SK-N-SH (cell line): ENCODE data around the gene CSF3. TPM values are rescaled to one million over a fixed set of nuclear protein-coding genes. Genes with fewer than 3 reads are reported as not detected.

Experiments used
- CTCF ChIA-PET: fragments of 300-600, 350-600 bp; formaldehyde crosslinking; extraction: SDS; loops from one replicate; lab custom pipeline; 2021; lab: Yijun Ruan, JAX
- POLR2A ChIA-PET: fragments of 350-600 bp; sonication (Branson Sonifier 250); formaldehyde crosslinking; extraction: SDS; loops from one replicate; lab custom pipeline; 2020; ENCODE audit warnings: antibody characterized with exemption, inconsistent platforms; lab: Yijun Ruan, JAX
- DNase-seq: peaks from one replicate; pipeline ENCODE4 v3.0.0; 2012
- H2AFZ ChIP-seq: fragments of 200-600 bp; sonication (generic); 2 replicates; pipeline ENCODE4 v1.8.1; 2016; ENCODE audit warnings: antibody characterized with exemption, mild to moderate bottlenecking, low read depth
- H3F3A ChIP-seq: fragments of 200-600 bp; sonication (generic); replicated peaks from 2 replicates; pipeline ENCODE3; 2016; ENCODE audit warnings: antibody characterized with exemption, mild to moderate bottlenecking; ENCODE audit not compliant: insufficient read depth
- H3K27ac ChIP-seq, 2 experiments: fragments of 200-500 bp in 1 of 2; fragments of 200-600 bp in 1 of 2; sonication (Bioruptor generic) in 1 of 2; sonication (generic), shearing (Covaris generic) in 1 of 2; 2 replicates each; pipeline versions ENCODE4 v1.5.1 to v1.6.1; 2014 to 2016; ENCODE audit warnings: low read depth in 2 of 2, inconsistent platforms in 1 of 2, low read length in 1 of 2, mild to moderate bottlenecking in 1 of 2, mixed read lengths in 1 of 2
- H3K27me3 ChIP-seq: fragments of 200-600 bp; sonication (generic), shearing (Covaris generic); 2 replicates; pipeline ENCODE4 v1.6.1; 2016; ENCODE audit warnings: mixed run types; ENCODE audit not compliant: insufficient read depth
- H3K36me3 ChIP-seq, 2 experiments: fragments of 200-500 bp in 1 of 2; fragments of 200-600 bp in 1 of 2; sonication (Bioruptor generic) in 1 of 2; sonication (generic) in 1 of 2; replicated peaks in 1 of 2; 2 replicates each; pipeline versions ENCODE3 to v1.5.1; 2014 to 2016; ENCODE audit warnings: low read length in 1 of 2, mild to moderate bottlenecking in 1 of 2; ENCODE audit not compliant: insufficient read depth in 2 of 2, control insufficient read depth in 1 of 2
- H3K4me1 ChIP-seq, 2 experiments: fragments of 200-500 bp in 1 of 2; fragments of 200-600 bp in 1 of 2; sonication (Bioruptor generic) in 1 of 2; sonication (generic), shearing (Covaris generic) in 1 of 2; 2 replicates each; pipeline versions ENCODE4 v1.5.1 to v1.6.1; 2014 to 2016; ENCODE audit warnings: low read depth in 1 of 2, low read length in 1 of 2, mixed run types in 1 of 2; ENCODE audit not compliant: insufficient read depth in 2 of 2, control insufficient read depth in 1 of 2
- H3K4me2 ChIP-seq: fragments of 200-600 bp; sonication (generic), shearing (Covaris generic); 2 replicates; pipeline ENCODE4 v1.6.1; 2017; ENCODE audit warnings: mixed run types
- H3K4me3 ChIP-seq, 2 experiments: fragments of 200-500 bp in 1 of 2; fragments of 200-600 bp in 1 of 2; sonication (Bioruptor generic) in 1 of 2; sonication (generic), shearing (Covaris generic) in 1 of 2; 2 replicates each; pipeline versions ENCODE4 v1.5.1 to v1.8.1; 2014 to 2016; ENCODE audit warnings: low read depth in 2 of 2, inconsistent platforms in 1 of 2, low read length in 1 of 2, mild to moderate bottlenecking in 1 of 2, mixed read lengths in 1 of 2, moderate library complexity in 1 of 2
- H3K79me2 ChIP-seq: fragments of 200-600 bp; sonication (generic); 2 replicates; pipeline ENCODE4 v1.8.1; 2017; ENCODE audit warnings: mild to moderate bottlenecking; ENCODE audit not compliant: insufficient read depth
- H3K9ac ChIP-seq: fragments of 200-600 bp; sonication (generic); 2 replicates; pipeline ENCODE4 v1.6.1; 2017; ENCODE audit warnings: mixed run types
- H3K9me2 ChIP-seq: fragments of 200-600 bp; sonication (generic); 2 replicates; pipeline ENCODE4 v1.6.1; 2017; ENCODE audit warnings: mixed run types
- H3K9me3 ChIP-seq: fragments of 200-600 bp; sonication (generic); 2 replicates; pipeline ENCODE4 v1.6.1; 2017; ENCODE audit warnings: mixed run types, mild to moderate bottlenecking, moderate library complexity
- H4K20me1 ChIP-seq: fragments of 200-600 bp; sonication (generic); 2 replicates; pipeline ENCODE4 v1.6.1; 2017; ENCODE audit warnings: mild to moderate bottlenecking, mixed run types; ENCODE audit not compliant: insufficient read depth
- ELF1 ChIP-seq: IDR thresholded peaks from 2 replicates; pipeline ENCODE4 v1.4.0; 2012
- EZH2phosphoT487 ChIP-seq: fragments of 200-600 bp; sonication (generic); IDR thresholded peaks from 2 replicates; pipeline ENCODE4 v1.6.1; 2017; ENCODE audit warnings: low read depth, mixed run types, mild to moderate bottlenecking, antibody characterized with exemption, moderate library complexity, borderline replicate concordance
- FOXJ3 ChIP-seq: sonication (generic); formaldehyde crosslinking; IDR thresholded peaks from 2 replicates; pipeline ENCODE4 v1.5.1; 2020; ENCODE audit warnings: mild to moderate bottlenecking, missing genetic modification reagents
- GATA2 ChIP-seq: sonication (generic); formaldehyde crosslinking; IDR thresholded peaks from 2 replicates; pipeline ENCODE4 v1.5.0; 2020; ENCODE audit warnings: mild to moderate bottlenecking, missing genetic modification reagents
- NRF1 ChIP-seq: IDR thresholded peaks from 2 replicates; pipeline ENCODE4 v1.6.1; 2012; ENCODE audit warnings: low read depth, mild to moderate bottlenecking, low read length
- POLR2AphosphoS5 ChIP-seq: IDR thresholded peaks from 2 replicates; pipeline ENCODE4 v1.6.1; 2012; ENCODE audit warnings: low read depth, low read length
- RAD21 ChIP-seq: IDR thresholded peaks from 2 replicates; pipeline ENCODE4 v1.6.1; 2012; ENCODE audit warnings: mild to moderate bottlenecking, low read length
- REST ChIP-seq: IDR thresholded peaks from 2 replicates; pipeline ENCODE4 v1.6.1; 2012; ENCODE audit warnings: mild to moderate bottlenecking, low read depth, low read length, moderate library complexity
- RXRA ChIP-seq: IDR thresholded peaks from 2 replicates; pipeline ENCODE4 v1.4.0; 2012; ENCODE audit warnings: low read depth, mild to moderate bottlenecking, borderline replicate concordance
- SMC3 ChIP-seq: IDR thresholded peaks from 2 replicates; pipeline ENCODE4 v1.6.1; 2012; ENCODE audit warnings: low read depth, low read length, improper control_type of control experiment
- TCF12 ChIP-seq: IDR thresholded peaks from 2 replicates; pipeline ENCODE4 v1.4.0; 2012
- TEAD4 ChIP-seq: IDR thresholded peaks from 2 replicates; pipeline ENCODE4 v1.4.0; 2012; ENCODE audit warnings: mild to moderate bottlenecking, borderline replicate concordance; ENCODE audit not compliant: insufficient read depth
- USF1 ChIP-seq: IDR thresholded peaks from 2 replicates; pipeline ENCODE4 v1.4.0; 2012; ENCODE audit warnings: low read depth, borderline replicate concordance
- YY1 ChIP-seq: IDR thresholded peaks from 2 replicates; pipeline ENCODE4 v1.4.0; 2012; ENCODE audit warnings: low read depth, mild to moderate bottlenecking
- WGBS: methylation state at CpG from one replicate; pipeline ENCODE4 v1.1.6; 2017; ENCODE audit warnings: low lambda C conversion rate; 5-methylcytosine and 5-hydroxymethylcytosine counted together
- polyA plus RNA-seq, 3 experiments: library from polyadenylated mRNA; depleted of rRNA; stranded (reverse); fragments of >200 nt; gene quantifications; 2 replicates each; pipeline ENCODE4 v1.2.3, GENCODE V29; 2012

The CSF3 gene
- polyA plus RNA-seq, 1 of the 3 experiments (the other 2 are of a cell fraction) = not detected

DNA sequence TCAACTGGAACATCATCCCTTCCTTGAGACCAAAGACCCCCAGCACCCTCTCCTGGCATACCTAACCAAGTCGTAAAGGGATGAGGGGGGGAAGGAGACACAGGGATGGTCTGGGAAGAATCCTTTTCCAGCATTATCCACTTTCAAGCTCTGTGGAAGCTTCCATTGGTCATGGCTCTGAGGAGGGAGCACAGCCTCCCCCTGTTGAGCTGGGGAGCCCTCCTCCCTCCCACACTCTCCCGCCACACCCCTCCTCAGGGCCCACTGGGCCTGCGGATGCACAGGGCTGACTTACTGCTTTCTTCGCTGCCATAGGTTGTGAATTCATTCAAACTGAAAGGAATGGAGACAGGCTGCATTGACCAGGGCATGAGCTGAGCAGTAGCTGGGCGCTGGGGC is 12.4 kb downstream of the CSF3 start:
- CTCF ChIA-PET = interaction anchor here (0.7 to 7.9 kb wide), 36 partner anchors 10 to 805 kb away, joined by 3 to 143 read pairs (median 4); partner anchors contain the start of genes CSF3, MED24 and NR1D1
- H3K27ac ChIP-seq = no peak overlapping the region

More for the DNA sequence above, 12.4 kb downstream of the CSF3 start:
- Histone ChIP-seq H3K36me3 (peaks cover 19 to 44% of the 10 kb centered on the region in 2 experiments), H3K27me3 (no peaks in the 10 kb centered on the region), H2AFZ (no peak overlapping the region), H3F3A (peaks cover 4% of the 10 kb centered on the region)
- TF ChIP-seq FOXJ3 (CRISPR knock-in tag) (no peak), RXRA (no peak), TEAD4 (no peak), NRF1 (no peak), TCF12 (no peak), REST (no peak), GATA2 (CRISPR knock-in tag) (no peak), POLR2AphosphoS5 (no peak), SMC3 (no peak), ELF1 (no peak), RAD21 (no peak), YY1 (no peak), EZH2phosphoT487 (no peak), USF1 (no peak)
- TF ChIP-seq, all 33 proteins: peak for 0
- Histone ChIP-seq H3K4me3 (no peak overlapping the region), H3K4me2 (no peak overlapping the region), H4K20me1 (no peaks in the 10 kb centered on the region), H3K4me1 (no peaks in the 10 kb centered on the region; a peak in 1 of 4 replicates), H3K9me2 (no peaks in the 10 kb centered on the region), H3K9me3 (no peaks in the 10 kb centered on the region), H3K79me2 (no peaks in the 10 kb centered on the region), H3K9ac (no peak overlapping the region)
- DNase-seq = peak; percentile 24
- WGBS = 78% methylated on average over 5 of the region's 5 CpGs
- POLR2A ChIA-PET = interaction anchor here (0.8 to 1.6 kb wide), 2 partner anchors 47 to 59 kb away, joined by 3 read pairs; partner anchors contain the start of gene PSMD3
